ENCODE results near the gene TMEM219.
A peak's percentile ranks its signal among the peaks of the same experiment; 100 is the strongest.

Gene TMEM219

DNA sequence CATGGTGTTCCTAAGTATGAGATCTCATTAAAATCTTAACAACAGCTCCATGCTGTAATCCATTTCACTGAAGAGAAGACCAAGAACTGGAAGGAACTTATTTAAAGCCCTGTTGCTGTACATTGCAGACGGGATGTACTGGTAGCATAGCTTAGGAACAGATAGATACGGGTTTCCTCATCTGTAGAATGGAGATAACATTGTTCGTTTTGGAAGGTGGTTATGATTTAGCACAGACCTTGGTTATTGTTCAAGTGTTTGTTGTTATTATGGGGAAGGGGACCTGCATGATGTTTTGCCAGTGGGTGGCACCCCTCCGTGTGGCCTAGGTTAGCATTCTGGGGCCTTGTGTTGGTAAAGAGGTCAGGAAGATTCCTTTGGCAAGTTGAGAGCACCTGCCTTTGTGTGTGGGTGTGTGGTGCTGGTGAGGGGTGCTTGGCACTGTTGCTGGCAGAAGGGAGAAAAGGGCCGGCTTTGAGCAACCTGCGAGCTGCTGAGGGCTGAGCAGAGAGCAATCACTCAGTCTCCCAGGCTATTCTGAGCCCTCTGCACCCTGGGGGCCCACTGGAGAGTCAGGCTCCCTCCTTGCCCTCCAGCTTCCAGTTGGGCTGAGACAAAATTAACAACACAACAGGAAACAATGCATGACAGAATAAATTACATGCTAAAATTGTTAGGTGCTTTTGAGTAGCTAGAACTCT, 14.1 kb downstream of the TMEM219 start (continued):
- no peak for TF ChIP-seq ZNF214 (tag by site-specific recombination; IDR thresholded peaks at IDR 0.05; ENCODE audit: borderline replicate concordance)
- peak; percentile 78; the same call in 1 of the 2 replicates for TF ChIP-seq SCRT2 (tag by site-specific recombination; IDR thresholded peaks at IDR 0.05)
- peak; percentile 56 for TF ChIP-seq ZBTB8A (tag by site-specific recombination; IDR thresholded peaks at IDR 0.05)
- TF ChIP-seq GLIS1 (tag by site-specific recombination; IDR thresholded peaks at IDR 0.05): peak; percentile 54; the same call in 1 of the 2 replicates

DNA sequence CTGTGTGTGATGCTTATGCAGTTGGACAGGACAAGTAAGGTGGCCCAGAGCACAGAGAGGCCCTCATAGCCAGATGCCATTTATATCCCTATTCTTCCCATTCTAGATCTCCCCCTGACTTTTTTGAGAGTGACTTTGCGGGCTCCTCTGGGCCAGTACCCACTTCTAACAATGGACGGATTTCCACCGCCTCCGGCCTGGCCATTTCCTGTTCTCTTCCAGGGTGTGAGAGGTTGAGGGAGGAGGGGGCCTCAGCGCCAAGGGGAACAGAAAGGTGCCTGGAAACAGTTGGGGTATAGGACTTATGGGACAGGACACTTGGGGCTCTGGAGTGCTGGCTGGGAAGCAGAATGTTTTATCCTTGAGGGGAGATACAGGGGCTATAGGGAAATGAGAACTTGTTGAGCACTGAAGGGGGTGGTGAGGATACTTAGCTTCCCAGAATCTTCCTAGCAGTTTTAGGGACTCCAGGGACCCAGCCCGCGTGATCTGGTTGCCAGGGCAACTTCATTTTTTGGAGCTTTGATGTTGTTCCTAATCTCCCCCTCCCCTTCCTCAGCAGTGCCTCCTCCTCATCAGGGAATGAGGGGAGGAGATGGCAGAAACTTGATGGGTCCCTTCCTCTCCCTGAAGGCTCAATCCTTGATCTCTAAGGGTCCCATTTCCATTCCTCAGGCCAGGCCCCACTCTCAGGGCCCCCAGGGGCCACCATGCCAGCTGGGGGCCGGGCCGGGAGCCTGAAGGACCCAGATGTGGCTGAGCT, 15.4 kb downstream of the TMEM219 start:
- POLR2A ChIA-PET: interaction anchor here (1.0 to 5.4 kb wide), 5 partner anchors 10 to 55 kb away, joined by 3 to 58 read pairs (median 3); partner anchors contain the start of genes HIRIP3 and KCTD13
- no peaks in the 10 kb centered on the region for H3K9me3 ChIP-seq (ENCODE audit: control insufficient read depth, insufficient read depth, low read depth, low read length)
- H3K36me3 ChIP-seq (ENCODE audit: control insufficient read depth in 2 of 2, insufficient read depth in 1 of 2, low read length in 2 of 2): peaks cover 12 to 75% of the 10 kb centered on the region in 2 experiments; a peak in 1 of 3 replicates
- H3K27ac ChIP-seq (ENCODE audit: extremely low read depth, low read depth, low read length): no peak overlapping the region
- CTCF ChIA-PET: interaction anchor here (0.5 to 1.6 kb wide), 5 partner anchors 38 to 284 kb away, joined by 3 to 8 read pairs (median 6); partner anchors contain the start of gene KCTD13
- no peak overlapping the region for H3K4me3 ChIP-seq (ENCODE audit: low read depth, low read length)
- TF ChIP-seq GLI4 (tag by site-specific recombination; IDR thresholded peaks at IDR 0.05) (no peak), SCRT2 (tag by site-specific recombination; IDR thresholded peaks at IDR 0.05) (peak; percentile 32; the same call in 1 of the 2 replicates)
- H3K4me1 ChIP-seq (ENCODE audit: control insufficient read depth, insufficient read depth, low read length): peaks cover 8% of the 10 kb centered on the region

DNA sequence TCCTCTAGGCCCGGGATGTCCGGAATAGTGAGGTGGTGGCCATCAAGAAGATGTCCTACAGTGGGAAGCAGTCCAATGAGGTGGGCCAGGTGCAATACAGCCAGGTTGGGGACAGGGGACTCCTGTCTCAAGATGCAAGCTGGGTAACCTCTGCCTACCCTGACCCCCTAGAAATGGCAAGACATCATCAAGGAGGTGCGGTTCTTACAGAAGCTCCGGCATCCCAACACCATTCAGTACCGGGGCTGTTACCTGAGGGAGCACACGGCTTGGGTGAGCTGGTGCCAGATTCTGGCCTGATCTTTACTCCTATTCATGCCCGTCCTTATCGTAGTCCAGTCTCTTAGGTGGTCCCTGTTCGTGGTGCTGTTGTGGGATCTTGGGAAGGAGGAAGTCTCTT, 16.2 kb downstream of the TMEM219 start:
- Histone ChIP-seq H3K27ac (ENCODE audit: extremely low read depth, low read depth, low read length) (no peak overlapping the region), H3K4me3 (ENCODE audit: low read depth, low read length) (no peak overlapping the region), H3K9me3 (ENCODE audit: control insufficient read depth, insufficient read depth, low read depth, low read length) (no peaks in the 10 kb centered on the region), H3K36me3 (ENCODE audit: control insufficient read depth in 2 of 2, insufficient read depth in 1 of 2, low read length in 2 of 2) (peaks cover 20 to 78% of the 10 kb centered on the region in 2 experiments; a peak in 2 of 3 replicates), H3K4me1 (ENCODE audit: control insufficient read depth, insufficient read depth, low read length) (peaks cover 8% of the 10 kb centered on the region)
- TF ChIP-seq ZNF341 (tag by site-specific recombination; IDR thresholded peaks at IDR 0.05; ENCODE audit: low read depth) (no peak), ZNF610 (tag by site-specific recombination; IDR thresholded peaks at IDR 0.05; ENCODE audit: borderline replicate concordance) (no peak), ZNF785 (tag by site-specific recombination; IDR thresholded peaks at IDR 0.05) (no peak), ZNF214 (tag by site-specific recombination; IDR thresholded peaks at IDR 0.05; ENCODE audit: borderline replicate concordance) (no peak)
- ChIA-PET CTCF (no interaction called here), POLR2A (interaction anchor here (1.0 to 1.3 kb wide), 3 partner anchors 11 to 17 kb away, joined by 3 to 5 read pairs (median 3); partner anchors contain the start of genes HIRIP3 and TMEM219)

DNA sequence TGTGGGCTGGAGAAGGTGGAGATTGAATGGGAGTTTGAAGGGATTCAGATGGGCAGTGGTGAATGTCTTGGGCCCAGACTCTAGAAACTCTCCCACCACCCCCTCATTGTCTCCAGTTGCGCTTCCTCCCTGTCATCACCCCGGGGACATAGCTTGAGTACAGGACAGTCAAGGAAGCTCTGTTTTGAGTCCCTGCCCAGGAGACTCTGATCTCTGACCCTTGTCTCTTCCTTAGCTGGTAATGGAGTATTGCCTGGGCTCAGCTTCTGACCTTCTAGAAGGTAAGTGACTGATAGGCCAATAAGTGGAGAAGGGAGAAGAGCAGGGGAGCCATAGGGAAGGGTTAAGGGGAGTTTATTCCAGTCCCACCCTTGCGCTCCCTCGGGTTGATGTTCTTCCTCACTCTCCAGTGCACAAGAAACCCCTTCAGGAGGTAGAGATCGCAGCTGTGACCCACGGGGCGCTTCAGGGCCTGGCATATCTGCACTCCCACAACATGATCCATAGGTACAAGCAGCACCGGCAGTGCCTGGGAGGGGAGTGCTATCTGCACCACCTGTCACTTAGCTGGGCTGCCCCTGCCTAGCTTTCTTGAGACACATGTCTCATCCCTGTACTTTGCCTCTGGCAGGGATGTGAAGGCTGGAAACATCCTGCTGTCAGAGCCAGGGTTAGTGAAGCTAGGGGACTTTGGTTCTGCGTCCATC, 16.8 kb downstream of the TMEM219 start:
- peaks cover 27 to 84% of the 10 kb centered on the region in 2 experiments; a peak in 2 of 3 replicates for H3K36me3 ChIP-seq (ENCODE audit: control insufficient read depth in 2 of 2, insufficient read depth in 1 of 2, low read length in 2 of 2)
- POLR2A ChIA-PET: interaction anchor here (1.0 to 1.3 kb wide), 4 partner anchors 10 to 53 kb away, joined by 3 to 5 read pairs (median 4); partner anchors contain the start of genes KCTD13 and TMEM219
- H3K27ac ChIP-seq (ENCODE audit: extremely low read depth, low read depth, low read length): no peak overlapping the region
- no peaks in the 10 kb centered on the region for H3K9me3 ChIP-seq (ENCODE audit: control insufficient read depth, insufficient read depth, low read depth, low read length)
- H3K4me1 ChIP-seq (ENCODE audit: control insufficient read depth, insufficient read depth, low read length): peaks cover 8% of the 10 kb centered on the region
- CTCF ChIA-PET: interaction anchor here (0.6 to 2.4 kb wide), 3 partner anchors 14 to 54 kb away, joined by 3 to 8 read pairs (median 3); partner anchors contain the start of genes HIRIP3 and INO80E
- no peak overlapping the region for H3K4me3 ChIP-seq (ENCODE audit: low read depth, low read length)
- no peak for TF ChIP-seq ZNF654 (tag by site-specific recombination; IDR thresholded peaks at IDR 0.05; ENCODE audit: low read depth)
- TF ChIP-seq, protein P1, sequence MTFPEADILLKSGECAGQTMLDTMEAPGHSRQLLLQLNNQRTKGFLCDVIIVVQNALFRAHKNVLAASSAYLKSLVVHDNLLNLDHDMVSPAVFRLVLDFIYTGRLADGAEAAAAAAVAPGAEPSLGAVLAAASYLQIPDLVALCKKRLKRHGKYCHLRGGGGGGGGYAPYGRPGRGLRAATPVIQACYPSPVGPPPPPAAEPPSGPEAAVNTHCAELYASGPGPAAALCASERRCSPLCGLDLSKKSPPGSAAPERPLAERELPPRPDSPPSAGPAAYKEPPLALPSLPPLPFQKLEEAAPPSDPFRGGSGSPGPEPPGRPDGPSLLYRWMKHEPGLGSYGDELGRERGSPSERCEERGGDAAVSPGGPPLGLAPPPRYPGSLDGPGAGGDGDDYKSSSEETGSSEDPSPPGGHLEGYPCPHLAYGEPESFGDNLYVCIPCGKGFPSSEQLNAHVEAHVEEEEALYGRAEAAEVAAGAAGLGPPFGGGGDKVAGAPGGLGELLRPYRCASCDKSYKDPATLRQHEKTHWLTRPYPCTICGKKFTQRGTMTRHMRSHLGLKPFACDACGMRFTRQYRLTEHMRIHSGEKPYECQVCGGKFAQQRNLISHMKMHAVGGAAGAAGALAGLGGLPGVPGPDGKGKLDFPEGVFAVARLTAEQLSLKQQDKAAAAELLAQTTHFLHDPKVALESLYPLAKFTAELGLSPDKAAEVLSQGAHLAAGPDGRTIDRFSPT (tag by site-specific recombination; IDR thresholded peaks at IDR 0.05): no peak
- TF ChIP-seq ZNF138 (tag by site-specific recombination; IDR thresholded peaks at IDR 0.05; ENCODE audit: borderline replicate concordance): no peak
- TF ChIP-seq ZNF701 (tag by site-specific recombination; IDR thresholded peaks at IDR 0.05): no peak
- no peak for TF ChIP-seq KLF1 (tag by site-specific recombination; IDR thresholded peaks at IDR 0.05)
- no peak for TF ChIP-seq TCF7L2 (IDR thresholded peaks at IDR 0.05; ENCODE audit: borderline replicate concordance, low read depth, low read length)
- TF ChIP-seq, protein P2, sequence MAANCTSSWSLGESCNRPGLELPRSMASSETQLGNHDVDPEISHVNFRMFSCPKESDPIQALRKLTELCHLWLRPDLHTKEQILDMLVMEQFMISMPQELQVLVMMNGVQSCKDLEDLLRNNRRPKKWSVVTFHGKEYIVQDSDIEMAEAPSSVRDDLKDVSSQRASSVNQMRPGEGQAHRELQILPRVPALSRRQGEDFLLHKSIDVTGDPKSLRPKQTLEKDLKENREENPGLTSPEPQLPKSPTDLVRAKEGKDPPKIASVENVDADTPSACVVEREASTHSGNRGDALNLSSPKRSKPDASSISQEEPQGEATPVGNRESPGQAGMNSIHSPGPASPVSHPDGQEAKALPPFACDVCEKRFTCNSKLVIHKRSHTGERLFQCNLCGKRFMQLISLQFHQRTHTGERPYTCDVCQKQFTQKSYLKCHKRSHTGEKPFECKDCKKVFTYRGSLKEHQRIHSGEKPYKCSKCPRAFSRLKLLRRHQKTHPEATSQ (tag by site-specific recombination; IDR thresholded peaks at IDR 0.05): no peak
- no peak for TF ChIP-seq ZNF791 (tag by site-specific recombination; IDR thresholded peaks at IDR 0.05)
- no peak for TF ChIP-seq ZNF239 (tag by site-specific recombination; IDR thresholded peaks at IDR 0.05)
- TF ChIP-seq ZNF530 (tag by site-specific recombination; IDR thresholded peaks at IDR 0.05; ENCODE audit: low read depth): no peak
- TF ChIP-seq ZNF394 (tag by site-specific recombination; IDR thresholded peaks at IDR 0.05; ENCODE audit: borderline replicate concordance): no peak
- no peak for TF ChIP-seq ZNF529 (tag by site-specific recombination; IDR thresholded peaks at IDR 0.05; ENCODE audit: insufficient replicate concordance)

Data from HEK293 (cell line).